Type B pancreatic cell (in vitro differentiated cells): ENCODE results near the gene PTH. TPM values are rescaled to one million over a fixed set of nuclear protein-coding genes. Genes with fewer than 3 reads are reported as not detected.

ENCODE experiments used
- DNase-seq: peaks from one replicate; pipeline ENCODE4 v3.0.0; 2021; ENCODE audit warnings: mixed read lengths; ENCODE audit not compliant: unreplicated experiment; ENCODE audit errors: extremely low spot score
- H3K27ac Mint-ChIP-seq: 2 replicates; pipeline ENCODE4 v1.8.0; 2021; ENCODE audit warnings: mild to moderate bottlenecking, mixed read lengths
- H3K27me3 Mint-ChIP-seq: 2 replicates; pipeline ENCODE4 v1.8.0; 2021; ENCODE audit warnings: mixed read lengths
- H3K36me3 Mint-ChIP-seq: 2 replicates; pipeline ENCODE4 v1.8.0; 2021; ENCODE audit warnings: mixed read lengths
- H3K4me1 Mint-ChIP-seq: one replicate; pipeline ENCODE4 v1.8.0; 2021; ENCODE audit warnings: mixed read lengths; ENCODE audit not compliant: unreplicated experiment
- H3K4me3 Mint-ChIP-seq: 2 replicates; pipeline ENCODE4 v1.8.0; 2021; ENCODE audit warnings: mild to moderate bottlenecking, mixed read lengths
- H3K9me3 Mint-ChIP-seq: 2 replicates; pipeline ENCODE4 v1.8.0; 2021; ENCODE audit warnings: mixed read lengths
- total RNA-seq: library from RNA; stranded (reverse); gene quantifications from 2 replicates; pipeline ENCODE4 v1.2.1, GENCODE V29; 2021; ENCODE audit warnings: low replicate concordance
- TF ChIP-seq, protein P1 (sequence below): fragments of 200-600 bp; sonication (generic); conservative IDR thresholded peaks from 2 replicates; pipeline ENCODE4 v1.5.0; 2021; ENCODE audit warnings: antibody characterized with exemption, mild to moderate bottlenecking

Gene PTH
- total RNA-seq, 1 donor from 2014 or later = not detected

DNA sequence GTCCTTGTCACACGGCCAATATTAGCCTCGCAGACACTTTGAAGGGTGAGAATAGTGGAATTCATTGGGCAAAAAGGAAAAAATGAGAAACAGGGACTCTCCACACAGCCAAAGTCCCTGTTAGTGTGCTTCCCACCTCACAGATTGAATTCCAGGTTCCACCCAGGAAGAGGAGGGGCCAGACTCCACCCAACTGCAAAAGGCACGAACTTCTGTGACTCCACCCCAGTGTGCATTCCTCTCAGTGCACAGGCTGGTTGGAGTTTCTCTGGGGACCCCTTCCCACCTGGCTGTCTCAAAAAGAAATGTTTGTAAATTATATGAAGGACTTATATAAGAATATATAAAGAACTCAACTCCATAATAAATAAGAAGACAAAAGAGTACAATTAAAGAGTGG, 20.7 kb downstream of the PTH start:
- no peak for DNase-seq
- Mint-ChIP-seq H3K4me3 (no peak overlapping the region), H3K27me3 (peaks cover 16% of the 10 kb centered on the region), H3K27ac (no peak overlapping the region), H3K9me3 (peaks cover 7% of the 10 kb centered on the region), H3K4me1 (no peaks in the 10 kb centered on the region), H3K36me3 (no peaks in the 10 kb centered on the region)
- TF ChIP-seq, protein P1, sequence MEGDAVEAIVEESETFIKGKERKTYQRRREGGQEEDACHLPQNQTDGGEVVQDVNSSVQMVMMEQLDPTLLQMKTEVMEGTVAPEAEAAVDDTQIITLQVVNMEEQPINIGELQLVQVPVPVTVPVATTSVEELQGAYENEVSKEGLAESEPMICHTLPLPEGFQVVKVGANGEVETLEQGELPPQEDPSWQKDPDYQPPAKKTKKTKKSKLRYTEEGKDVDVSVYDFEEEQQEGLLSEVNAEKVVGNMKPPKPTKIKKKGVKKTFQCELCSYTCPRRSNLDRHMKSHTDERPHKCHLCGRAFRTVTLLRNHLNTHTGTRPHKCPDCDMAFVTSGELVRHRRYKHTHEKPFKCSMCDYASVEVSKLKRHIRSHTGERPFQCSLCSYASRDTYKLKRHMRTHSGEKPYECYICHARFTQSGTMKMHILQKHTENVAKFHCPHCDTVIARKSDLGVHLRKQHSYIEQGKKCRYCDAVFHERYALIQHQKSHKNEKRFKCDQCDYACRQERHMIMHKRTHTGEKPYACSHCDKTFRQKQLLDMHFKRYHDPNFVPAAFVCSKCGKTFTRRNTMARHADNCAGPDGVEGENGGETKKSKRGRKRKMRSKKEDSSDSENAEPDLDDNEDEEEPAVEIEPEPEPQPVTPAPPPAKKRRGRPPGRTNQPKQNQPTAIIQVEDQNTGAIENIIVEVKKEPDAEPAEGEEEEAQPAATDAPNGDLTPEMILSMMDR = no peak

DNA sequence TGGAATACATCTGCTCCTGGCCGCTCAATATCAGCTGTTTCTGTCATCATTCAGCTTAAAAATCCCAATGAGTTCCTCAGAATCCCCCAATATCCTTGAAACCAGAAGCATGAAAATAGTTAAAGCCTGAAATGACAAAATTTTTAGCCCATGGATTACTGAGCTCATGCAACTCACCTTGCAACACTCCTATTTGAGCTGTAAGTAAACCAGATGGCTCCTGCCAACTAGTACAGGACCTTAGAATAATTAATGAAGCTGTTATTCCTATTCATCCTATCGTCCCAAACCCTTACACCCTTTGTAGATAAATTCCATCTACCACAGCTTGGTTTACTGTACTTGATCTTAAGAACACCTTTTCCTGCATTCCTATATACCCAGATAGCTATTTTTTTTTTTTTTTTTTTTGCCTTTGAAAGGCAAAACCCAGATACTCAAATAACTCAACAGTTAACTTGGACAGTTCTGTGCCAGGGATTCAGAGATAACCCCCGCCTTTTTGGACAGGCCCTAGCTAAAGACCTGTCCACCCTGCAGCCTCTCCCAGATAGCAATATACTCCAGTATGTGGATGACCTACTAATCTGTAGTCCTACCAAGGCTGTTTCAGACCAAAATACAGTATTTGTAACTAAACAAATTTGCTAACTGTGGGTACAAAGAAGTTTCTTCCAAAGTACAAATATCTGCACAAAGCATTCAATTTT, 22.6 kb downstream of the PTH start:
- no peak for DNase-seq
- Mint-ChIP-seq H3K27me3 (peaks cover 8% of the 10 kb centered on the region), H3K36me3 (no peaks in the 10 kb centered on the region), H3K4me1 (no peaks in the 10 kb centered on the region), H3K27ac (no peak overlapping the region), H3K9me3 (no peaks in the 10 kb centered on the region), H3K4me3 (no peak overlapping the region)
- TF ChIP-seq, protein P1 = no peak

DNA sequence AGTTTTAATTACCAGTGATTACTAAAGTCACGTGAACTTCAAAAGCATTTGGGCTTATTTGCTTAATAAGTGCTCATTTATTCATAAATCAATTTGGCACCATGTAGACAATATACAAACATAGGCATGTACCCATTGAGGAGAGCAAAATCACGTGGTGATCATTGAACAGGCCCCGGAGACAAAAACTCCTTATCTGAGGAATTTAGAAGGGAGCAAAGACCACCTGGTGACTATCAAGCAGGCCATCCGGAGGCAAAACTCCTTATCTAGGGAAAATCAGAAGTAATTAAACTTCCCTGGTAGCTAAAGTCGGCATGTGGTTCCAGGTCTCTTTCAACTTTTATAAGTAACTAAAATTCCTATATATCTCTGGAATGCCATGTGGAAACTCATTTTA, 27.0 kb downstream of the PTH start:
- Mint-ChIP-seq H3K9me3 (no peaks in the 10 kb centered on the region), H3K27me3 (peaks cover 4% of the 10 kb centered on the region), H3K4me3 (no peak overlapping the region), H3K4me1 (peaks cover 9% of the 10 kb centered on the region), H3K27ac (no peak overlapping the region), H3K36me3 (no peaks in the 10 kb centered on the region)
- TF ChIP-seq, protein P1 = no peak
- DNase-seq = no peak

DNA sequence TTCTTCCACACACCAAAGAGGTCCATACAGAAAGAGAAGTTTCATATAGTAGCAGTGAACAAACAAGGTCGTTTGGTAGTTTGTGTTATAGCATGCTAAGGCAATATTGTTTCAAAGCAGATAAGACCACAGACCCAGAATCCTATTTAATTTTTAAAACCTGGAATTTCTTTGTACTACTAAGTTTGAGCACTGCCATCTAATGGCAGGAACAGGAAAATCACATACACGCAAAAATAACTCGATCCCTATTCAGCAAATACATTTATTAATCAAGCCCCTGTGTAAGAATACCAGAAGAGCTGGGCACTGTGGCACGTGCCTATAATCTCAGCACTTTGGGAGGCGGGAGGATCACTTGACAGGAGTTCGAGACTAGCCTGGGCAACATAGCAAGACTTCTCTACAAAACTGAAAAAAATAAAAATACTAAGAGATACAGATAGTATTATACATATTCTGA, 29.9 kb downstream of the PTH start:
- Mint-ChIP-seq H3K4me3 (peak overlapping the region; percentile 49), H3K36me3 (no peaks in the 10 kb centered on the region), H3K4me1 (peaks cover 22% of the 10 kb centered on the region), H3K27me3 (peaks cover 4% of the 10 kb centered on the region), H3K9me3 (no peaks in the 10 kb centered on the region), H3K27ac (peak overlapping the region; percentile 25)
- no peak for DNase-seq
- TF ChIP-seq, protein P1 = peak; percentile 76

DNA sequence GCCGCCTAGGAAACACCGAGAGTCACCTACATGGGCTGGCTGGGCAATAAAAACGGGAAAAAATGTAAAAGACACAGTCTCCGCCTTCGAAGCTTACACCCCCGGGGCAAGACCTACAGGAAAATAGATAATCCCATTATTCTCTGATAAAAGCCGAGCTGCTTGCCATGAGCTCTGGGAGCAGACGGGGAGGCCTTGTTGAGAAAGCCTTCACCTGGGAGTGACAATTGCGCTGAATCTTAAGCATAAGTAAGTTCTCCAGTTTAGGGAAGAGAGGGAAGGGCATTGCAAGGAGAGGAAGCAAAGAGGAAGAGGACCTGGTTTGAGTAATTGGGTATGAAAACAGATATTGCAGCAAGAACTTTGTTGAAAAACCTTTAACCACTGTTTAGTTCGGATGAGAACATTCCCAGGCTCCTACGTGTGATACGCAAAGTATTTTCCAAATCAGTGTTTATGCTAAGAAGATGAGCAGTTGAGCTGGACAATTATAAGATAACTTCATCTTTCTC, 32.0 kb downstream of the PTH start:
- TF ChIP-seq, protein P1 = no peak
- H3K36me3 Mint-ChIP-seq = peaks cover 9% of the 10 kb centered on the region
- H3K9me3 Mint-ChIP-seq = no peaks in the 10 kb centered on the region
- H3K4me1 Mint-ChIP-seq = peaks cover 22% of the 10 kb centered on the region
- peak overlapping the region; percentile 97 for H3K4me3 Mint-ChIP-seq
- DNase-seq = no peak
- peak overlapping the region; percentile 97 for H3K27ac Mint-ChIP-seq
- H3K27me3 Mint-ChIP-seq = no peaks in the 10 kb centered on the region
